Activated naive CD4-positive, alpha-beta T cell treated with anti-CD3 and anti-CD28 coated beads for 36 hours (primary cell): ENCODE data around the gene UNC45A. TPM values are rescaled to one million over a fixed set of nuclear protein-coding genes. Genes with fewer than 3 reads are reported as not detected.

Source experiments
- CTCF ChIA-PET: fragments of 350-600 bp; sonication (Branson Sonifier 250); formaldehyde crosslinking; loops from one replicate; lab custom pipeline; 2021; ENCODE audit warnings: antibody characterized with exemption; lab: Charles Lee
- DNase-seq: peaks from one replicate; pipeline ENCODE4 v3.0.0-alpha.2; 2020
- H3K27ac Mint-ChIP-seq: one replicate; pipeline ENCODE4 v1.8.0; 2021; ENCODE audit warnings: mild to moderate bottlenecking, mixed read lengths
- H3K27me3 Mint-ChIP-seq: one replicate; pipeline ENCODE4 v1.8.0; 2021; ENCODE audit warnings: low read depth, mixed read lengths
- H3K36me3 Mint-ChIP-seq: one replicate; pipeline ENCODE4 v1.8.0; 2021; ENCODE audit warnings: low read depth, mixed read lengths
- H3K4me1 Mint-ChIP-seq: one replicate; pipeline ENCODE4 v1.8.0; 2021; ENCODE audit warnings: low read depth, mixed read lengths
- H3K4me3 Mint-ChIP-seq: one replicate; pipeline ENCODE4 v1.8.0; 2021; ENCODE audit warnings: mild to moderate bottlenecking, moderate library complexity, mixed read lengths
- H3K9me3 Mint-ChIP-seq: one replicate; pipeline ENCODE4 v1.8.0; 2021; ENCODE audit warnings: mixed read lengths
- intact Hi-C: fragments of 100-400 bp; cut with micrococcal nuclease; formaldehyde crosslinking; loops from one replicate; pipeline ENCODE4 v1.15.1; 2023
- total RNA-seq, 2 experiments: library from RNA; stranded (reverse); gene quantifications; one replicate each; pipeline ENCODE4 v1.2.3, GENCODE V29; 2021

The UNC45A gene
- total RNA-seq, 2 experiments from 2014 or later: 69.9 to 70.8 TPM

GRCh38 chr15:90950676-90951075 lies 15.6 kb downstream of the UNC45A start:
- Mint-ChIP-seq H3K4me1 (peaks cover 3% of the 10 kb centered on the region), H3K9me3 (no peaks in the 10 kb centered on the region), H3K36me3 (peaks cover 28% of the 10 kb centered on the region), H3K27ac (no peak overlapping the region), H3K4me3 (no peak overlapping the region), H3K27me3 (no peaks in the 10 kb centered on the region)
- intact Hi-C loops: no loop called here
- CTCF ChIA-PET: no interaction called here
- no peak for DNase-seq

GRCh38 chr15:90952901-90953677 lies 18.0 kb downstream of the UNC45A start:
- H3K27me3 Mint-ChIP-seq: no peaks in the 10 kb centered on the region
- H3K36me3 Mint-ChIP-seq: peaks cover 25% of the 10 kb centered on the region
- no peaks in the 10 kb centered on the region for H3K9me3 Mint-ChIP-seq
- peaks cover 12% of the 10 kb centered on the region for H3K4me1 Mint-ChIP-seq
- H3K27ac Mint-ChIP-seq: no peak overlapping the region
- H3K4me3 Mint-ChIP-seq: no peak overlapping the region
- intact Hi-C loops: no loop called here
- CTCF ChIA-PET: interaction anchor here (0.7 to 7.5 kb wide), 3 partner anchors 10 to 744 kb away, joined by 3 to 104 read pairs (median 3); partner anchors contain the start of genes HDDC3 and UNC45A
- no peak for DNase-seq

DNA sequence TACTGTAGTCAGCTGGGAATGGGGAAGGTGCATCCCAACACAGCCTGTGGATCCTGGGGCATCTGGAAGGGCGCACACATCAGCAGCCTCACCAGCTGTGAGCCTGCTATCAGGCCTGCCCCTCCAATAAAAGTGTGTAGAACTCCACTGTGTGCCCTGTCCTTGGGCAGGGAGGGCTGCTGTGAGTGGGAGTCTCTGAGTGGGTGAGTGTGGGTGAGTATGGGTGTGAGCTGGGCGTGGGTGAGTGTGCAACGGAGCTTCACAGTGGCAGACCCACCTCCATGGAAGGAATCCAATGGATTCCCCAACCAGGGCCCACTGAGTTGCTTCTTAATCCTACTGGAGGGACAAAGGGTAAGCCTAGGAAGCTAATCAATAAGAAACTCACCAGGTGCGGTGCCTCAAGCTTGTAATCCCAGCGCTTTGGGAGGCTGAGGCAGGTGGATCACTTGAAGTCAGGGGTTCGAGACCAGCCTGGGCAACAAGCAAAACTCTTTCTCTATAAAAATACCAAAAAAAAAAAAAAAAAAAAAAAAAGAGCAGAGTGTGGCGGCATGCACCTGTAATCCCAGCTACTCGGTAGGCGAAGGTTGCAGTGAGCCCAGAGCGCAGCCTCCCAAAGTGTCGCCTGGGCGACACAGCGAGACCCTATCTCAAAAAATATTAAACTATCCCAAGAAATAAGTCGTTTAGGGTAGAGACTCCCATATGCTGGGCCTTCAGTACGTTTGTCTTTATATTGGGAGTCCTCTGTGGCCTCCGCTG lies 19.0 kb downstream of the UNC45A start:
- H3K4me1 Mint-ChIP-seq: peaks cover 12% of the 10 kb centered on the region
- peaks cover 18% of the 10 kb centered on the region for H3K36me3 Mint-ChIP-seq
- H3K4me3 Mint-ChIP-seq: peak overlapping the region; percentile 86
- no peaks in the 10 kb centered on the region for H3K9me3 Mint-ChIP-seq
- intact Hi-C loops: no loop called here
- H3K27ac Mint-ChIP-seq: peak overlapping the region; percentile 93
- CTCF ChIA-PET: interaction anchor here (0.6 to 7.5 kb wide), 6 partner anchors 11 to 318 kb away, joined by 3 to 104 read pairs (median 4); partner anchors contain the start of genes HDDC3 and UNC45A
- H3K27me3 Mint-ChIP-seq: no peaks in the 10 kb centered on the region
- DNase-seq: no peak

DNA sequence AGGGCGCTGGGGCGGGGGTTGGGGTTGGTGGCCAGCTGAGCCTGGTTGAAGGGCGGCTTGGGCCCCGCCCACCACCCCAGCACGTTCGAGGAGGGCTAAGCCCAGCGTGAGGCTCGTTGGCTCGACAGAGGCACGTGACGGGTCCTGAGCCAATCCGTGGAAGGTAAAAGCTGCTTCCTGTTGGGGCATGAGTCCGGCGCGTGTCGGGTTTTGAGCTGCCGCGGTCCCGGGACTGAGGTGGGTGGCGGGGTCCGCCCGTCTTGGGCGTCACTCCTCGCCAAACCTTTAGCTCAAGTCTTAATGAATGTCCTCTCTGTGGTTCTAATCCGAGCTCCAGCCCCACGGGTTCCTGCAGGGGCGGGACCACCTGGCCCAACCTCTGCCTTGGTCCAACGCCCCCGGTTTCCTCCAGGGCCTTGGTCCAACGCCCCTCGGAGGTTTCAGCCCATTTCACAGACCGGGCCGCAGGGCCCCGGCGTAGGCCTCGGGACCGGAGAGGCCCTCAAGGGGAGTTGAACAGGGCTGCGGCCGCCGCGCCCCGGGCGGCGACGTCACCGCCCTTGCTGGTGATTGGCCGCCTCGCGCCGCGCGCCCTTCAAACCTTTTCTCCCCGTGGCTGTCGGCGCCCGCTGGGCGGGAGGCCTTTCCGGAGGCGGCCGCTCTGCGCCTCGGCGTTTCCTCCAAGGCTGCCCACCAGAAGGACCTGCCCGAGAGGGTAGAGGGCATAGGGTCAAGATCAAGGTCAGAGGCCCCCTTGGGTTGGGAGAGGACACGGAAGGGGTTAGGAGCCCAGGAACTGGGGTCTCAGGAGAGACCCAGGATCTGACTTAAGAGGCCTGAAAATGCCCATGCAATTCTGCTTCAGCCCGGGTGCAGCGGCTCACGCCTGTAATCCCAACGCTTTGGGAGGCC lies 19.9 kb downstream of the UNC45A start, which contains the start of gene RCCD1:
Gene RCCD1 (plus strand): TSS at position 173 of the 912 bp plus-strand sequence. CDS start 1,851 bp downstream, outside the sequence.
- Mint-ChIP-seq H3K36me3 (peaks cover 21% of the 10 kb centered on the region), H3K4me1 (peaks cover 12% of the 10 kb centered on the region), H3K27me3 (no peaks in the 10 kb centered on the region), H3K27ac (peak within 1 kb of the TSS; percentile 93), H3K9me3 (no peaks in the 10 kb centered on the region), H3K4me3 (peak within 1 kb of the TSS; percentile 86)
- DNase-seq: peak; percentile 95
- intact Hi-C loops: loop anchor here (1.0 kb wide), 4 partner anchors 20 to 316 kb away; partner anchors contain the start of genes PRC1, UNC45A and VPS33B
- CTCF ChIA-PET: interaction anchor here (0.6 to 7.5 kb wide), 10 partner anchors 11 to 317 kb away, joined by 3 to 104 read pairs (median 12); partner anchors contain the start of genes HDDC3 and UNC45A

GRCh38 chr15:90955624-90956273 lies 20.7 kb downstream of the UNC45A start:
- Mint-ChIP-seq H3K27me3 (no peaks in the 10 kb centered on the region), H3K36me3 (peaks cover 26% of the 10 kb centered on the region)

GRCh38 chr15:90956274-90957030 lies 21.4 kb downstream of the UNC45A start:
- Mint-ChIP-seq H3K9me3 (no peaks in the 10 kb centered on the region), H3K4me1 (peaks cover 12% of the 10 kb centered on the region), H3K4me3 (peak overlapping the region; percentile 86), H3K36me3 (peaks cover 33% of the 10 kb centered on the region), H3K27me3 (no peaks in the 10 kb centered on the region), H3K27ac (no peak overlapping the region)
- CTCF ChIA-PET: interaction anchor here (0.6 to 7.5 kb wide), 23 partner anchors 9 to 1130 kb away, joined by 3 to 104 read pairs (median 5); partner anchors contain the start of genes HDDC3 and UNC45A
- intact Hi-C loops: loop anchor here (1.0 kb wide), 2 partner anchors 77 to 94 kb away; no protein-coding TSS in a partner anchor
- DNase-seq: peak; percentile 59

More at GRCh38 chr15:90955624-90956273, 20.7 kb downstream of the UNC45A start:
- Mint-ChIP-seq H3K27ac (peak overlapping the region; percentile 93), H3K4me1 (peaks cover 12% of the 10 kb centered on the region), H3K9me3 (no peaks in the 10 kb centered on the region), H3K4me3 (peak overlapping the region; percentile 86)
- intact Hi-C loops: loop anchor here (1.0 kb wide), 6 partner anchors 20 to 316 kb away; partner anchors contain the start of genes PRC1, UNC45A and VPS33B
- DNase-seq: no peak
- CTCF ChIA-PET: interaction anchor here (0.6 to 7.5 kb wide), 21 partner anchors 8 to 317 kb away, joined by 3 to 104 read pairs (median 5); partner anchors contain the start of genes HDDC3 and UNC45A

GRCh38 chr15:90957031-90957790 lies 22.1 kb downstream of the UNC45A start:
- peak overlapping the region; percentile 86 for H3K4me3 Mint-ChIP-seq
- H3K4me1 Mint-ChIP-seq: peaks cover 12% of the 10 kb centered on the region
- intact Hi-C loops: no loop called here
- H3K27ac Mint-ChIP-seq: no peak overlapping the region
- H3K36me3 Mint-ChIP-seq: peaks cover 35% of the 10 kb centered on the region
- CTCF ChIA-PET: interaction anchor here (0.6 to 7.5 kb wide), 22 partner anchors 10 to 1129 kb away, joined by 3 to 104 read pairs (median 4); partner anchors contain the start of genes HDDC3, PRC1 and UNC45A
- H3K27me3 Mint-ChIP-seq: no peaks in the 10 kb centered on the region
- DNase-seq: no peak
- no peaks in the 10 kb centered on the region for H3K9me3 Mint-ChIP-seq

DNA sequence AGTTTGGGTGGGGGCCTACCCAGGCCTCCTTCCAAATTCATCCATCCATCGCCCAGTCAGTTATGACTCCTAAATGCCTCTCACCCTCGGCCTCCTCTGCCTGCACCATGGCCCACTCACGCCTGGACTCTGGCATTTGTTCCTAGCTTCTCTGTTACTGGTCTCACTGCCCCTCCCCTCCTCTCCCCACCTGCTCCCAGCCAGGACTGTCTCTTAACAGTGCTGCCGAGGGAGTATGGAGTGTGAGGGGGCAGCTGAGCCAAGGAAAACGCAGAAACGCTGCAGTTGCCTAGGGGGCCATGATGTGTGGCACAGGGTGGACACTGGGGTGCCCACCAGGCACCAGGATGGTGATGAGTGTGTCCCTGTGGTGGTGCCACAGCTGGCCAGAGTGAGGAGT lies 22.7 kb downstream of the UNC45A start:
- intact Hi-C loops: no loop called here
- H3K27me3 Mint-ChIP-seq: no peaks in the 10 kb centered on the region
- peaks cover 12% of the 10 kb centered on the region for H3K4me1 Mint-ChIP-seq
- CTCF ChIA-PET: interaction anchor here (0.6 to 7.5 kb wide), 12 partner anchors 10 to 315 kb away, joined by 3 to 104 read pairs (median 10); partner anchors contain the start of genes BLM, HDDC3, PRC1 and UNC45A
- H3K36me3 Mint-ChIP-seq: peaks cover 33% of the 10 kb centered on the region
- no peaks in the 10 kb centered on the region for H3K9me3 Mint-ChIP-seq
- H3K27ac Mint-ChIP-seq: no peak overlapping the region
- peak overlapping the region; percentile 50 for H3K4me3 Mint-ChIP-seq
- no peak for DNase-seq

GRCh38 chr15:90959028-90959595 lies 24.0 kb downstream of the UNC45A start:
- Mint-ChIP-seq H3K4me3 (no peak overlapping the region), H3K36me3 (peaks cover 39% of the 10 kb centered on the region), H3K9me3 (no peaks in the 10 kb centered on the region), H3K27ac (no peak overlapping the region), H3K27me3 (no peaks in the 10 kb centered on the region), H3K4me1 (peaks cover 12% of the 10 kb centered on the region)
- intact Hi-C loops: no loop called here
- CTCF ChIA-PET: interaction anchor here (0.6 to 7.5 kb wide), 3 partner anchors 26 to 358 kb away, joined by 3 to 104 read pairs (median 3); partner anchors contain the start of genes HDDC3 and UNC45A
- no peak for DNase-seq
